Naive B cell (primary cell): ENCODE measurements around the gene PAGE1. TPM values are rescaled to one million over a fixed set of nuclear protein-coding genes. Genes with fewer than 3 reads are reported as not detected.

ENCODE experiments used
- ATAC-seq, 2 donors: fragments of 150-1000 bp; cut with Tn5 transposase; 2 replicates each; pipeline ENCODE4 v1.10.0; 2021; ENCODE audit warnings: low read depth in 2 of 2, mild to moderate bottlenecking in 2 of 2, moderate library complexity in 2 of 2
- DNase-seq: peaks from one replicate; pipeline ENCODE4 v3.0.0; 2022
- H3K27ac Mint-ChIP-seq, 6 donors: one replicate each; pipeline ENCODE4 v1.8.0; 2020 to 2022; ENCODE audit warnings: mild to moderate bottlenecking in 6 of 6, mixed read lengths in 6 of 6, moderate library complexity in 5 of 6, inconsistent platforms in 2 of 6
- H3K27me3 Mint-ChIP-seq, 3 donors: one replicate each; pipeline ENCODE4 v1.8.0; 2021 to 2022; ENCODE audit warnings: mixed read lengths in 3 of 3, mild to moderate bottlenecking in 1 of 3
- H3K36me3 Mint-ChIP-seq, 2 donors: one replicate each; pipeline ENCODE4 v1.8.0; 2020 to 2022; ENCODE audit warnings: mixed read lengths in 2 of 2, inconsistent platforms in 1 of 2, mild to moderate bottlenecking in 1 of 2
- H3K4me1 Mint-ChIP-seq, 3 donors: one replicate each; pipeline ENCODE4 v1.8.0; 2020 to 2022; ENCODE audit warnings: mixed read lengths in 3 of 3, inconsistent platforms in 1 of 3, mild to moderate bottlenecking in 1 of 3, moderate library complexity in 1 of 3
- H3K4me3 Mint-ChIP-seq, 8 donors: one replicate each; pipeline ENCODE4 v1.8.0; 2020 to 2022; ENCODE audit warnings: mild to moderate bottlenecking in 8 of 8, mixed read lengths in 8 of 8, moderate library complexity in 8 of 8, inconsistent platforms in 2 of 8
- H3K9me3 Mint-ChIP-seq, 7 donors: one replicate each; pipeline ENCODE4 v1.8.0; 2020 to 2022; ENCODE audit warnings: mixed read lengths in 7 of 7, mild to moderate bottlenecking in 5 of 7, inconsistent platforms in 2 of 7, moderate library complexity in 1 of 7
- polyA plus RNA-seq, 6 donors: library from polyadenylated mRNA; unstranded; fragments of 300-500 nt; fragmentation: Illumina TruSeq; gene quantifications; one replicate each; pipeline ENCODE4 v1.2.3, GENCODE V29; 2021; ENCODE audit warnings: low read depth in 6 of 6

Gene PAGE1
- polyA plus RNA-seq, 6 donors from 2014 or later: not detected

GRCh38 chrX:49675075-49675719, 20.6 kb downstream of the PAGE1 start:
- H3K27me3 Mint-ChIP-seq: peaks cover 4 to 17% (median 6%) of the 10 kb centered on the region in 3 donors
- no peak for DNase-seq
- H3K4me1 Mint-ChIP-seq: no peaks in the 10 kb centered on the region

GRCh38 chrX:49673394-49673793, 22.4 kb downstream of the PAGE1 start:
- H3K27ac Mint-ChIP-seq: no peak overlapping the region
- H3K27me3 Mint-ChIP-seq: peaks cover 0 to 17% (median 6%) of the 10 kb centered on the region in 3 donors
- H3K4me3 Mint-ChIP-seq: no peak overlapping the region
- H3K9me3 Mint-ChIP-seq: peaks cover 0 to 9% (median 5%) of the 10 kb centered on the region in 7 donors
- DNase-seq (no peak), ATAC-seq (no peak)
- H3K4me1 Mint-ChIP-seq: no peaks in the 10 kb centered on the region
- no peaks in the 10 kb centered on the region for H3K36me3 Mint-ChIP-seq

More at GRCh38 chrX:49675075-49675719, 20.6 kb downstream of the PAGE1 start:
- no peak for ATAC-seq
- Mint-ChIP-seq H3K4me3 (no peak overlapping the region), H3K36me3 (no peaks in the 10 kb centered on the region), H3K27ac (no peak overlapping the region), H3K9me3 (peaks cover 0 to 9% (median 5%) of the 10 kb centered on the region in 7 donors)

GRCh38 chrX:49664824-49665223, 31.0 kb downstream of the PAGE1 start:
- no peak overlapping the region for H3K4me3 Mint-ChIP-seq
- no peaks in the 10 kb centered on the region for H3K4me1 Mint-ChIP-seq
- H3K36me3 Mint-ChIP-seq: no peaks in the 10 kb centered on the region
- DNase-seq (no peak), ATAC-seq (no peak)
- H3K9me3 Mint-ChIP-seq: peaks cover 0 to 4% (median 0%) of the 10 kb centered on the region in 7 donors
- peak overlapping the region in 1 of 6 donors; percentile 14 for H3K27ac Mint-ChIP-seq
- no peaks in the 10 kb centered on the region for H3K27me3 Mint-ChIP-seq

GRCh38 chrX:49661881-49662280, 33.9 kb downstream of the PAGE1 start:
- H3K4me3 Mint-ChIP-seq: no peak overlapping the region
- no peak for DNase-seq
- H3K27ac Mint-ChIP-seq: no peak overlapping the region
- H3K27me3 Mint-ChIP-seq: no peaks in the 10 kb centered on the region
- no peaks in the 10 kb centered on the region for H3K9me3 Mint-ChIP-seq
- no peak for ATAC-seq
- no peaks in the 10 kb centered on the region for H3K36me3 Mint-ChIP-seq
- H3K4me1 Mint-ChIP-seq: no peaks in the 10 kb centered on the region

- no peak overlapping the region for H3K4me3 Mint-ChIP-seq
- no peak overlapping the region for H3K27ac Mint-ChIP-seq
- no peaks in the 10 kb centered on the region for H3K9me3 Mint-ChIP-seq
- DNase-seq: no peak
- no peaks in the 10 kb centered on the region for H3K36me3 Mint-ChIP-seq
- H3K4me1 Mint-ChIP-seq: no peaks in the 10 kb centered on the region
- H3K27me3 Mint-ChIP-seq: peaks cover 0 to 14% (median 0%) of the 10 kb centered on the region in 3 donors
- no peak for ATAC-seq
Measured at GRCh38 chrX:49659771-49660170, 36.0 kb downstream of the PAGE1 start.

GRCh38 chrX:49656533-49656932, 39.3 kb downstream of the PAGE1 start:
- peaks cover 0 to 21% (median 0%) of the 10 kb centered on the region in 3 donors for H3K27me3 Mint-ChIP-seq
- no peak overlapping the region for H3K27ac Mint-ChIP-seq
- DNase-seq (no peak), ATAC-seq (no peak)
- H3K36me3 Mint-ChIP-seq: no peaks in the 10 kb centered on the region
- H3K4me3 Mint-ChIP-seq: no peak overlapping the region
- H3K9me3 Mint-ChIP-seq: no peaks in the 10 kb centered on the region
- H3K4me1 Mint-ChIP-seq: no peaks in the 10 kb centered on the region

GRCh38 chrX:49644991-49645637, 50.7 kb downstream of the PAGE1 start:
- Mint-ChIP-seq H3K4me1 (no peaks in the 10 kb centered on the region), H3K4me3 (no peak overlapping the region), H3K36me3 (no peaks in the 10 kb centered on the region), H3K27me3 (peaks cover 3 to 7% (median 4%) of the 10 kb centered on the region in 3 donors), H3K27ac (no peak overlapping the region), H3K9me3 (peaks cover 0 to 2% (median 0%) of the 10 kb centered on the region in 7 donors)
- ATAC-seq (no peak), DNase-seq (no peak)

Other genes starting within 250 kb of the PAGE1 start
- gene GAGE12C, start 163.8 kb downstream of the PAGE1 start, polyA plus RNA-seq: not detected
- not detected for gene GAGE12D, start 154.3 kb downstream of the PAGE1 start, polyA plus RNA-seq
- gene GAGE12E, start 144.7 kb downstream of the PAGE1 start, polyA plus RNA-seq: not detected
- gene GAGE12F, start 135.1 kb downstream of the PAGE1 start, polyA plus RNA-seq: not detected
- gene GAGE12G, start 125.6 kb downstream of the PAGE1 start, polyA plus RNA-seq: not detected
- gene GAGE12H, start 116.0 kb downstream of the PAGE1 start, polyA plus RNA-seq: not detected
- not detected for gene GAGE2A, start 106.5 kb downstream of the PAGE1 start, polyA plus RNA-seq
- gene GAGE1, start 97.0 kb downstream of the PAGE1 start, polyA plus RNA-seq: not detected
- gene PAGE4, start 133.3 kb upstream of the PAGE1 start, polyA plus RNA-seq: not detected
- 1 to 10 TPM in 1 of 6 donors, under 1 TPM in 4, not detected in 1; 0.35 to 1.4 (median 0.71) TPM for gene USP27X, start 183.5 kb upstream of the PAGE1 start, polyA plus RNA-seq
- 1 to 10 TPM in 2 of 6 donors, under 1 TPM in 3, not detected in 1; 0.62 to 1.4 (median 0.98) TPM for gene CLCN5, start 226.6 kb upstream of the PAGE1 start, polyA plus RNA-seq